ENCODE results near the gene ARHGEF28. TPM values are rescaled to one million over a fixed set of nuclear protein-coding genes. Genes with fewer than 3 reads are reported as not detected.

ARHGEF28 gene
- total RNA-seq, 4 donors from 2014 or later, result 0.52 to 1.2 (median 0.98) TPM

DNA sequence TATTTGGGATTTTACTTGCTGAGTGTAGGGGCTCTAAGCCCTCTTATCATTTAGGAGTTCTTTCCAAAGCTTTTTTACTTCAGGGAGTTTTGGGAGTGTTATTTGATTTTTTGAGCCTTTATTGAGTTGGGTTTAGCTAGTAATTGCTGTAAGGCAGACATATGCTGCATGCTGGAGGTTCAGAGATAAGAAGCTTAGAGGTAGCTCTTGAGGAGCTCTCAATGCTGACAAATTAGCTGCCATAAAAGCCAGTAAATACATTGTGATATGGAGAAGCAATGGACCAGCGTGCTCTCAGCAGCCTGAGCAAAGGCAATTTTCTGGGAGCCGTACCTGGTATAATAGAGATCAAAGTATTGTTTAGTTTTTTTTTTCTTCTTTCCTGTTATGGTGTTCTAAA, 11.6 kb downstream of the ARHGEF28 start:
- DNase-seq, result no peak
- Histone ChIP-seq H3K27me3 (no peaks in the 10 kb centered on the region), H3K9me3 (no peaks in the 10 kb centered on the region), H3K4me1 (no peaks in the 10 kb centered on the region), H3K36me3 (no peaks in the 10 kb centered on the region), H3K27ac (no peak overlapping the region), H3K4me3 (no peak overlapping the region)
- in situ Hi-C loops (cut with MboI; ENCODE audit: low sequenced_read_pairs in 4 of 4), result no loop called here
- TF ChIP-seq CTCF (IDR thresholded peaks at IDR 0.05 in 4 of 5, conservative IDR thresholded peaks at IDR 0.05 in 1 of 5), result no peak
- no peak for TF ChIP-seq POLR2A (IDR thresholded peaks at IDR 0.05)
- no peak for ATAC-seq
- intact Hi-C loops (cut with DNase I; ENCODE audit: low total_unique reads), result no loop called here

GRCh38 chr5:73638344-73639095, 12.5 kb downstream of the ARHGEF28 start:
- intact Hi-C loops (cut with DNase I; ENCODE audit: low total_unique reads) (no loop called here), in situ Hi-C loops (cut with MboI; ENCODE audit: low sequenced_read_pairs in 4 of 4) (no loop called here)
- no peak overlapping the region for H3K27ac ChIP-seq
- DNase-seq, result no peak
- H3K27me3 ChIP-seq, result no peaks in the 10 kb centered on the region
- H3K4me3 ChIP-seq, result no peak overlapping the region
- H3K9me3 ChIP-seq, result no peaks in the 10 kb centered on the region
- TF ChIP-seq CTCF (IDR thresholded peaks at IDR 0.05 in 4 of 5, conservative IDR thresholded peaks at IDR 0.05 in 1 of 5) (no peak), POLR2A (IDR thresholded peaks at IDR 0.05) (no peak)
- no peaks in the 10 kb centered on the region for H3K4me1 ChIP-seq
- no peak for ATAC-seq
- no peaks in the 10 kb centered on the region for H3K36me3 ChIP-seq

DNA sequence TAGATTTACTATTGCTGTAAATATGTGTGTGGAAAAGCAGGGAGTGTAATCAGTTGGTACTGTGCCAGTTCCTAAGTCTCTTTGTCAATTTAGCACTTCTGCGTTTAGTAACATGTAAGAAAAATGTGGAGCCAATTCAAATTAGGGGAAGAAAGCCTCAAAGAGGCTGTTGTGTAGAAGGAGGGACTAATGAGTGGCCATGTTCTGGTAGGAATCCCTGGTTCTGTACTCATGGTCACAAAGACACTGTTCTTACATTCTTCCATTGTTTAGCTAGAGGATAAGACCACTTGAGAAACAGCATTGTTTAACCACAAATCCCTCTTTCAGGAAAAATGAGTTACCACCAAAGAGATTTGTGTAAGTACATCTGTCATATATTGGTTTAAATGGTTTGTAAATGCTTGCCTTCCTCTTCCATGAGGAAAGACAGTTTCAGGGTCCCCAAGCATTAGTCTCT, 14.9 kb downstream of the ARHGEF28 start:
- no peak overlapping the region for H3K27ac ChIP-seq
- H3K36me3 ChIP-seq, result no peaks in the 10 kb centered on the region
- intact Hi-C loops (cut with DNase I; ENCODE audit: low total_unique reads), result no loop called here
- ATAC-seq (no peak), DNase-seq (no peak)
- no peaks in the 10 kb centered on the region for H3K9me3 ChIP-seq
- in situ Hi-C loops (cut with MboI; ENCODE audit: low sequenced_read_pairs in 4 of 4), result no loop called here
- no peaks in the 10 kb centered on the region for H3K27me3 ChIP-seq
- H3K4me1 ChIP-seq, result no peaks in the 10 kb centered on the region
- H3K4me3 ChIP-seq, result no peak overlapping the region
- TF ChIP-seq CTCF (IDR thresholded peaks at IDR 0.05 in 4 of 5, conservative IDR thresholded peaks at IDR 0.05 in 1 of 5) (no peak), POLR2A (IDR thresholded peaks at IDR 0.05) (no peak)

DNA sequence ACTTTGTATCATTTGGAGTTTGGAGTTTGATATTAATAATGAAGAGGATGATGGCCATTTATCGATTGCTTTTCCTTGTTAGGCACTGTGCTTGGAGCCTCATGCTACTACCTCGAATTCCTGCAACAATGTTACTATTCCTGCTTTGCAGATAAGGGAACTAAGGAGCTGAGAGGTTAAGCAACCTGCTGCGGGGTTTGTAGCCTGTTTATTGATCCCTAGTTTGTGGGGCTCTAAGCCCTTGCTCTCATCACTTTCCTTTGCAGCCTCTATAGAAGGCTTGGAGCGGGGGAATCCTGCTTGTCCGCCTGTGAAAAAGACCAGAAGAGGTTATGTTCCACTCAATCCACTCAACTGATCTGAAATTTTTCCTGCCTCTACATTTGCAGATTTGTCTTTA, 15.8 kb downstream of the ARHGEF28 start:
- Histone ChIP-seq H3K36me3 (no peaks in the 10 kb centered on the region), H3K4me3 (no peak overlapping the region), H3K9me3 (no peaks in the 10 kb centered on the region), H3K27ac (no peak overlapping the region), H3K4me1 (no peaks in the 10 kb centered on the region), H3K27me3 (no peaks in the 10 kb centered on the region)
- TF ChIP-seq CTCF (IDR thresholded peaks at IDR 0.05 in 4 of 5, conservative IDR thresholded peaks at IDR 0.05 in 1 of 5) (no peak), POLR2A (IDR thresholded peaks at IDR 0.05) (no peak)
- DNase-seq (no peak), ATAC-seq (no peak)
- intact Hi-C loops (cut with DNase I; ENCODE audit: low total_unique reads), result no loop called here
- in situ Hi-C loops (cut with MboI; ENCODE audit: low sequenced_read_pairs in 4 of 4), result no loop called here

GRCh38 chr5:73642344-73642743, 16.3 kb downstream of the ARHGEF28 start:
- TF ChIP-seq CTCF (IDR thresholded peaks at IDR 0.05 in 4 of 5, conservative IDR thresholded peaks at IDR 0.05 in 1 of 5), result no peak
- no peak for TF ChIP-seq POLR2A (IDR thresholded peaks at IDR 0.05)
- Histone ChIP-seq H3K27me3 (no peaks in the 10 kb centered on the region), H3K9me3 (no peaks in the 10 kb centered on the region), H3K36me3 (no peaks in the 10 kb centered on the region), H3K4me1 (no peaks in the 10 kb centered on the region), H3K4me3 (no peak overlapping the region), H3K27ac (no peak overlapping the region)
- no peak for ATAC-seq
- DNase-seq, result no peak
- intact Hi-C loops (cut with DNase I; ENCODE audit: low total_unique reads), result no loop called here
- in situ Hi-C loops (cut with MboI; ENCODE audit: low sequenced_read_pairs in 4 of 4), result no loop called here
